ENCODE measurements around the gene C16orf96.

DNA sequence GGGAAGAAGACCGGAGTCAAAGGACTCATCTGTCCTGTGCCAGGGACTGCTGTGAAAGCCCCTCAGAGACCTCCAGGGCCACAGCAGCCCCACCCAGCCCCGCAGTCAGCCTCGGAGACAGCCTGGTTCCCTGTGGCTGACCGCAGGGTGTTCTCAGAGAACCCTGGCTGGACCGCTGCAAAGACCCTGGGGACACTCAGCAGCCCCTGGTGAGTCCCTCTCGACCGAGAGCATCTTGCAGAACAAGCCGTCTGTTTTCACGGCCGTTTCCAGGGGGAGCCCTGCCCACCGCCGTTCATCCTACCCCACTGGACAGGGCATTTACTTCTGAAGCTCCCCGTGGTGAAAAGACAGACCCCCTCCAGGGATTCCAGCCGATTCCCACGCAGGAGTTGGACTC, 48.3 kb downstream of the C16orf96 start:
- TF ChIP-seq, protein P1, sequence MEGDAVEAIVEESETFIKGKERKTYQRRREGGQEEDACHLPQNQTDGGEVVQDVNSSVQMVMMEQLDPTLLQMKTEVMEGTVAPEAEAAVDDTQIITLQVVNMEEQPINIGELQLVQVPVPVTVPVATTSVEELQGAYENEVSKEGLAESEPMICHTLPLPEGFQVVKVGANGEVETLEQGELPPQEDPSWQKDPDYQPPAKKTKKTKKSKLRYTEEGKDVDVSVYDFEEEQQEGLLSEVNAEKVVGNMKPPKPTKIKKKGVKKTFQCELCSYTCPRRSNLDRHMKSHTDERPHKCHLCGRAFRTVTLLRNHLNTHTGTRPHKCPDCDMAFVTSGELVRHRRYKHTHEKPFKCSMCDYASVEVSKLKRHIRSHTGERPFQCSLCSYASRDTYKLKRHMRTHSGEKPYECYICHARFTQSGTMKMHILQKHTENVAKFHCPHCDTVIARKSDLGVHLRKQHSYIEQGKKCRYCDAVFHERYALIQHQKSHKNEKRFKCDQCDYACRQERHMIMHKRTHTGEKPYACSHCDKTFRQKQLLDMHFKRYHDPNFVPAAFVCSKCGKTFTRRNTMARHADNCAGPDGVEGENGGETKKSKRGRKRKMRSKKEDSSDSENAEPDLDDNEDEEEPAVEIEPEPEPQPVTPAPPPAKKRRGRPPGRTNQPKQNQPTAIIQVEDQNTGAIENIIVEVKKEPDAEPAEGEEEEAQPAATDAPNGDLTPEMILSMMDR (IDR thresholded peaks at IDR 0.05), result no peak
- no peak for TF ChIP-seq POLR2A (IDR thresholded peaks at IDR 0.05)
